ENCODE data around the gene ZDHHC14.
"Not testable (repeated sequence)": the region's sequence is repeated elsewhere in the genome, so short reads cannot be mapped to it uniquely, and the experiment has no call there.

Gene ZDHHC14

GRCh38 chr6:157685596-157686280 lies 304.7 kb downstream of the ZDHHC14 start:
- DNase-seq (ENCODE audit: low read depth, low spot score): no peak

- no peak for DNase-seq (ENCODE audit: low read depth, low spot score)
These were observed 307.4 kb downstream of the ZDHHC14 start for GRCh38 chr6:157688275-157688959.

- no peak for DNase-seq (ENCODE audit: low read depth, low spot score)
These were observed 308.1 kb downstream of the ZDHHC14 start for GRCh38 chr6:157688960-157689599.

GRCh38 chr6:157689875-157690274 lies 308.9 kb downstream of the ZDHHC14 start:
- no peak for DNase-seq (ENCODE audit: low read depth, low spot score)

GRCh38 chr6:157690441-157691210 lies 309.6 kb downstream of the ZDHHC14 start:
- no peak for DNase-seq (ENCODE audit: low read depth, low spot score)

- DNase-seq (ENCODE audit: low read depth, low spot score): not testable (repeated sequence)
These were observed 310.6 kb downstream of the ZDHHC14 start for GRCh38 chr6:157691621-157692020.

- DNase-seq (ENCODE audit: low read depth, low spot score): no peak
These were observed 312.9 kb downstream of the ZDHHC14 start for GRCh38 chr6:157693867-157694266.

- no peak for DNase-seq (ENCODE audit: low read depth, low spot score)
These were observed 314.5 kb downstream of the ZDHHC14 start for GRCh38 chr6:157695301-157696040.

- no peak for DNase-seq (ENCODE audit: low read depth, low spot score)
These were observed 319.0 kb downstream of the ZDHHC14 start for GRCh38 chr6:157699777-157700636.

GRCh38 chr6:157706351-157706750 lies 325.4 kb downstream of the ZDHHC14 start:
- DNase-seq (ENCODE audit: low read depth, low spot score): not testable (repeated sequence)

- DNase-seq (ENCODE audit: low read depth, low spot score): no peak
These were observed 325.9 kb downstream of the ZDHHC14 start for GRCh38 chr6:157706883-157707282.

GRCh38 chr6:157707576-157707975 lies 326.6 kb downstream of the ZDHHC14 start:
- DNase-seq (ENCODE audit: low read depth, low spot score): no peak

GRCh38 chr6:157708239-157708638 lies 327.2 kb downstream of the ZDHHC14 start:
- no peak for DNase-seq (ENCODE audit: low read depth, low spot score)

- no peak for DNase-seq (ENCODE audit: low read depth, low spot score)
These were observed 327.9 kb downstream of the ZDHHC14 start for GRCh38 chr6:157708933-157709332.

- no peak for DNase-seq (ENCODE audit: low read depth, low spot score)
These were observed 328.6 kb downstream of the ZDHHC14 start for GRCh38 chr6:157709555-157709954.

- no peak for DNase-seq (ENCODE audit: low read depth, low spot score)
These were observed 329.6 kb downstream of the ZDHHC14 start for GRCh38 chr6:157710604-157711003.

- no peak for DNase-seq (ENCODE audit: low read depth, low spot score)
These were observed 330.1 kb downstream of the ZDHHC14 start for GRCh38 chr6:157711060-157711459.

GRCh38 chr6:157712585-157713295 lies 331.8 kb downstream of the ZDHHC14 start:
- no peak for DNase-seq (ENCODE audit: low read depth, low spot score)

- no peak for DNase-seq (ENCODE audit: low read depth, low spot score)
These were observed 332.6 kb downstream of the ZDHHC14 start for GRCh38 chr6:157713451-157714152.

All from brain pericyte (primary cell).